Ascending aorta (tissue), 2 donors: ENCODE data around the gene TAOK2. TPM values are rescaled to one million over a fixed set of nuclear protein-coding genes. Genes with fewer than 3 reads are reported as not detected.

ENCODE experiments used
- DNase-seq, 2 donors: peaks; one replicate each; pipeline ENCODE4 v3.0.0-alpha.2; 2019; ENCODE audit warnings: low spot score in 2 of 2
- H3K27ac ChIP-seq, 2 donors: fragments of 200-600 bp; sonication (generic); one replicate each; pipeline ENCODE4 v1.5.1; 2016 to 2017; ENCODE audit warnings: mild to moderate bottlenecking in 1 of 2
- H3K27me3 ChIP-seq: fragments of 200-600 bp; sonication (generic); one replicate; pipeline ENCODE4 v1.5.1; 2017
- H3K36me3 ChIP-seq, 2 donors: fragments of 200-600 bp; sonication (generic); one replicate each; pipeline ENCODE4 v1.5.1; 2016
- H3K4me1 ChIP-seq, 2 donors: fragments of 200-600 bp; sonication (generic); one replicate each; pipeline ENCODE4 v1.5.1; 2016 to 2017; ENCODE audit warnings: mild to moderate bottlenecking in 1 of 2
- H3K4me3 ChIP-seq, 2 donors: fragments of 200-600 bp; sonication (generic); one replicate each; pipeline ENCODE4 v1.5.1; 2016 to 2017; ENCODE audit warnings: mild to moderate bottlenecking in 1 of 2
- H3K9me3 ChIP-seq, 2 donors: fragments of 200-600 bp; sonication (generic); one replicate each; pipeline ENCODE4 v1.5.1; 2016
- intact Hi-C: fragments of 100-400 bp; cut with DNase I; formaldehyde crosslinking; loops from one replicate; pipeline ENCODE4 v1.15.1; 2023
- total RNA-seq: library from RNA; depleted of rRNA; stranded (reverse); fragments of >200 nt; gene quantifications from one replicate; pipeline ENCODE4 v1.1.0, GENCODE V29; 2016
- TF ChIP-seq, protein P1 (sequence below), 3 experiments: fragments of 200-600 bp in 2 of 3; fragments of 450-650 bp in 1 of 3; sonication (generic) in 2 of 3; IDR thresholded peaks; one replicate each; pipeline ENCODE4 v1.5.1; 2016 to 2019; ENCODE audit warnings: antibody characterized with exemption in 3 of 3, mild to moderate bottlenecking in 1 of 3, moderate library complexity in 1 of 3

The TAOK2 gene
- total RNA-seq, 1 donor from 2014 or later: 101 TPM

DNA sequence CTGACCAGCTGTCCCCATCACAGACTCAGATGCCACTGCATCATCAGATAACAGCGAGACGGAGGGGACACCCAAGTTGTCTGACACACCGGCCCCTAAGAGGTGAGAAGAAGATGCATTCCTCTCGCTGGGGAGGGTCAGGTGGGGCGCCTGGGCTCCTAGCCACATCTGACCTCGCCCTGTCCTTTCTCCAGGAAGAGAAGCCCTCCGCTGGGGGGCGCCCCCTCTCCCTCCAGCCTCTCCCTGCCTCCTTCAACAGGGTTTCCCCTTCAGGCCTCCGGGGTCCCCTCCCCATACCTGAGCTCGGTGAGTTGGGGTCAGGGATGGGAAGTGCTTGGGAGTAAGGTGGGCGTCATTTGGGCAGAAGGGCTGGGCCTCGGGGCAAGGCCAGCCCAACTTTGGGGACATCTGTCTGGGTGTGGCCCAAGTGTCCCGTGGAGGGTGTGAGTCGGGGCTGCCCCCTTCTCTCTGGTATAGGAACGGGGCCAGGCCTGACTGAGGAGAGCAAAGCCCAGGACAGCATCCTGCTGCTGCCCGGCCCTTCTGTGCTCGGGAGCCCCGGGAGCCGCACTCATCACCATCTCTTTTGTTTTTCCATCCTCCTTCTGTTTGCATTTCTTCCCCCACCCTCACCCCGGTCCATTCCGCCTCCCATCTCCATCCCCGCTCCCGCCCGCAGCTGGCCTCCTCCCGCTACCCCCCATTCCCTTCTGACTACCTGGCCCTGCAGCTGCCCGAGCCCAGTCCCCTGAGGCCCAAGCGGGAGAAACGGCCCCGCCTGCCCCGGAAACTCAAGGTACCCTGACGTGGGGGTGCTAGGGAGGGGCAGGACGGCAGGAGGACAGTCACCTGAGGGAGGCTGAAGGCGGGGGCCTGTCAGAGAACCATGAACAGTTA is 27.3 kb downstream of the TAOK2 start:
- Histone ChIP-seq H3K27ac (no peak overlapping the region), H3K4me1 (peaks cover 4 to 6% of the 10 kb centered on the region in 2 donors), H3K9me3 (no peaks in the 10 kb centered on the region), H3K4me3 (no peak overlapping the region), H3K36me3 (peaks cover 20 to 26% of the 10 kb centered on the region in 2 donors), H3K27me3 (no peaks in the 10 kb centered on the region)
- TF ChIP-seq, protein P1, sequence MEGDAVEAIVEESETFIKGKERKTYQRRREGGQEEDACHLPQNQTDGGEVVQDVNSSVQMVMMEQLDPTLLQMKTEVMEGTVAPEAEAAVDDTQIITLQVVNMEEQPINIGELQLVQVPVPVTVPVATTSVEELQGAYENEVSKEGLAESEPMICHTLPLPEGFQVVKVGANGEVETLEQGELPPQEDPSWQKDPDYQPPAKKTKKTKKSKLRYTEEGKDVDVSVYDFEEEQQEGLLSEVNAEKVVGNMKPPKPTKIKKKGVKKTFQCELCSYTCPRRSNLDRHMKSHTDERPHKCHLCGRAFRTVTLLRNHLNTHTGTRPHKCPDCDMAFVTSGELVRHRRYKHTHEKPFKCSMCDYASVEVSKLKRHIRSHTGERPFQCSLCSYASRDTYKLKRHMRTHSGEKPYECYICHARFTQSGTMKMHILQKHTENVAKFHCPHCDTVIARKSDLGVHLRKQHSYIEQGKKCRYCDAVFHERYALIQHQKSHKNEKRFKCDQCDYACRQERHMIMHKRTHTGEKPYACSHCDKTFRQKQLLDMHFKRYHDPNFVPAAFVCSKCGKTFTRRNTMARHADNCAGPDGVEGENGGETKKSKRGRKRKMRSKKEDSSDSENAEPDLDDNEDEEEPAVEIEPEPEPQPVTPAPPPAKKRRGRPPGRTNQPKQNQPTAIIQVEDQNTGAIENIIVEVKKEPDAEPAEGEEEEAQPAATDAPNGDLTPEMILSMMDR (IDR thresholded peaks at IDR 0.05): no peak
- intact Hi-C loops: no loop called here
- DNase-seq: no peak

DNA sequence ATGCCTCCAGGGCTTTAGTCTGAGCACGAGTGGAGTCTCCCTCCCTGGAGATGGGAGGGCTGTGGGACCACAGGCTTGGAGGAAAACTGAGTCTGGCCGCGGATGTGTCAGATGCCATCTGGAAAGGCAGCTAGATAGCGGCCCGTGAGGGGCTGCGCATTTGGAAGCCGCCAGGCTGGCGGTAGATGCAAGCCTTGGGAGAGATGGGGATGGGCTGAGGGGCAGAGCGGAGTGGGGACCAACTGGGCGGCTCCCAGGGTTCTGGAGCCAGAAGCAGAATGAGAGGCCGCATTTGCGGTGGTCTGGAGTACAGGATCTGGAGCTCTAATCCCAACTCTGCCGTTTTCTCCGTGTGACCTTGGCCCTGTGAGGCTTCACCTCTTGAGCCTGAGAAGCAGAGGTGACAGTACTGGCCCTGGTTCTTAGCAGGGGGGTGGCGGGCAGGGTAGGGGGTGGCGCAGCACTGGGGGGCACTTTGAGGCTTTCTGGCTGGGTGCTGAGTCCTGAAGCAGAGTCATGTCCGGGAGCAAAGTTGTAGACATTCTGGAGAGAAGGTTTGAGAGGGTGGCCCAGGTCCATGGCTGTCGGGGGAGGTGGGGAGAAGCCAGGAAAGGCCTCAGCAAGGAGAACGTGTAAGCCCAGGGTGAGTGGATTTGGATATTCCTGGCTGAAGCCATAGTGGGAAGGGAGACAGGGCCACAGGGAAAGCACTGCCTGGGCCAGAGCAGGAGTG is 29.1 kb downstream of the TAOK2 start:
- no peaks in the 10 kb centered on the region for H3K4me1 ChIP-seq
- no peak overlapping the region for H3K4me3 ChIP-seq
- no peak overlapping the region for H3K27ac ChIP-seq
- intact Hi-C loops: no loop called here
- H3K27me3 ChIP-seq: no peaks in the 10 kb centered on the region
- H3K36me3 ChIP-seq: peaks cover 20 to 26% of the 10 kb centered on the region in 2 donors
- TF ChIP-seq, protein P1 (IDR thresholded peaks at IDR 0.05): no peak
- H3K9me3 ChIP-seq: no peaks in the 10 kb centered on the region
- no peak for DNase-seq

DNA sequence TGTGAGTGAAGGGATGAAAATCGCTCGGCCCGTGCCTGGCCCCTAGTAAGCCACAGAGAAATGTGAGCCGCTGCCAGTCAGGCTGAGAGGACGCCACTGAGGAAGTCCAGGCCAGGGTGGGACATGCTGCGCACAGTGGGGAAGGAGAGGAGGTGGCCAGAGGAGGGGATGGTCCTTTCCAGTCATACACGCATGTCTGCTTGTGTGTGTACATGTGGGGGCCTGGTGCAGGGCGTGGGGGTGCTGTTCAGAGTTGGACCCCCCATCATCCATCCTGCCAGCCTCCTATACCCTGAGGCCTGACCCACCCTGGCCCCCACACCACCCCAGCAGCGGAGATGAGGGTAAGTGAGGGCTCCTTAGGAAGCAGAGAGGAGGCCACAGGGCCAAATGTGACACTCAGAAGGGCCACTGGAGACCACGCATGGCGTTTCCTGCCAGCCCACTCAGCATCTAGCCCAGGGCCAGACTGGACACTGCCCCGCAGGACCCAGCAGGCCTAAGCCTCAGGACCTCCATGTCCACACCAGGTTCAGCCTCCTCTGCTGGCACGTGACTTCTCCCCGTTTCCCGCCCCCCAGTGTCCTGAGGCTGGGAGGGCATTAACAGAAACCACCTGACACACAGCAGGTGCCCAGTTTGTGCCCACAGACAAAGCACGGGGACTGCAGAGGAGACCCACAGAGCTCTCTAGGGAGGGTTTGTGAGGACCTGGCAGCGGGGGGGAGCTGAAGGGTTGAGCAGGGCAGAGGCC is 30.2 kb downstream of the TAOK2 start:
- H3K36me3 ChIP-seq: peaks cover 20 to 21% of the 10 kb centered on the region in 2 donors
- TF ChIP-seq, protein P1 (IDR thresholded peaks at IDR 0.05): no peak
- DNase-seq: no peak
- intact Hi-C loops: no loop called here
- no peaks in the 10 kb centered on the region for H3K27me3 ChIP-seq
- no peaks in the 10 kb centered on the region for H3K4me1 ChIP-seq
- no peak overlapping the region for H3K4me3 ChIP-seq
- H3K27ac ChIP-seq: no peak overlapping the region
- H3K9me3 ChIP-seq: no peaks in the 10 kb centered on the region

DNA sequence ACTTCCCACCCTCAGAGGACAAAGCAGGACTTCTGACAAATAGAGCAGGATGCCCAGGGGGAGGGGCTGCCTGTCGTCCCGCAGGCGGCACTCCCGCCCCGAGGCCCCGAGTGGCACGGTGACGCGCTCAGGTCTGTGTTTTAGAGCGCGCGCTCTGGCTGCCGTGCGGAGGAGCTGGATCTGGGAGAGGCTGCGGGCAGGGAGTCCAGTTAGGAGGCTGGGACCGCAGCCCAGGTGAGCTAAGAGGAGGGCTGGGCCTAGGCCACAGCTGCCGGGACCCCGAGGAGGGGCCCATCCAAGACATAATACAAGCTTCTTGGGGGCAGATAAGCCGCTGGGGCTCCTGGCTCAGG is 30.7 kb downstream of the TAOK2 start:
- TF ChIP-seq, protein P1 (IDR thresholded peaks at IDR 0.05): no peak
- no peak overlapping the region for H3K27ac ChIP-seq
- no peaks in the 10 kb centered on the region for H3K27me3 ChIP-seq
- DNase-seq: no peak
- no peaks in the 10 kb centered on the region for H3K4me1 ChIP-seq
- intact Hi-C loops: no loop called here
- H3K9me3 ChIP-seq: no peaks in the 10 kb centered on the region
- H3K4me3 ChIP-seq: no peak overlapping the region
- peaks cover 20 to 21% of the 10 kb centered on the region in 2 donors for H3K36me3 ChIP-seq

DNA sequence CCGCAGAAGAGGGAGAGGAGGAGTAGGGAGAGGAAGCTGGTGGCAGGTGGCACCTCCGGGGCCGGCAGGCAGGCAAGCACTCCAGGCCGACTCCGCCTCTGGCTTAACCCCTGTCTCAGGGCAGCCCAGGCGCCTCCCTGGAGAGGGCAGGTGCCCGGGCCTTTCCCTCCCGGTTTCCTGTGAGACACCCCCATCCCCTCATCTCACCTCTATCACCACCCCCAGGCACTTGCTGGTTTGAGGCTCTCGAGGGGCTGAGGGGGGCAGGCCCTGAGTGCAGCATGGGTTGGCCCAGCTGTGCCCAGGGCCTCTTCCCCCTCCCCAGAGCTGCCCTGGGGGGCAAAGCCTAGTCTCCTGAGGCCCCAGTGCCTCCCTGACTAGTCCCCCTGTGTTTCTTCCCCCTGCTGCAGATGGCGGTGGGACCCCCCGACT is 31.2 kb downstream of the TAOK2 start:
- no peaks in the 10 kb centered on the region for H3K9me3 ChIP-seq
- intact Hi-C loops: no loop called here
- no peak overlapping the region for H3K4me3 ChIP-seq
- DNase-seq: no peak
- H3K27ac ChIP-seq: no peak overlapping the region
- H3K36me3 ChIP-seq: peaks cover 20 to 21% of the 10 kb centered on the region in 2 donors
- no peaks in the 10 kb centered on the region for H3K27me3 ChIP-seq
- H3K4me1 ChIP-seq: no peaks in the 10 kb centered on the region
- TF ChIP-seq, protein P1 (IDR thresholded peaks at IDR 0.05): no peak
